Embryonic facial prominence (tissue), 1 donor: ENCODE data around the gene SQSTM1.
"Not testable (repeated sequence)": the region's sequence is repeated elsewhere in the genome, so short reads cannot be mapped to it uniquely, and the experiment has no call there.

Source experiments
- DNase-seq: peaks from one replicate; pipeline ENCODE4 v3.0.0-alpha.2; 2016; ENCODE audit errors: extremely low spot score

Gene SQSTM1

DNA sequence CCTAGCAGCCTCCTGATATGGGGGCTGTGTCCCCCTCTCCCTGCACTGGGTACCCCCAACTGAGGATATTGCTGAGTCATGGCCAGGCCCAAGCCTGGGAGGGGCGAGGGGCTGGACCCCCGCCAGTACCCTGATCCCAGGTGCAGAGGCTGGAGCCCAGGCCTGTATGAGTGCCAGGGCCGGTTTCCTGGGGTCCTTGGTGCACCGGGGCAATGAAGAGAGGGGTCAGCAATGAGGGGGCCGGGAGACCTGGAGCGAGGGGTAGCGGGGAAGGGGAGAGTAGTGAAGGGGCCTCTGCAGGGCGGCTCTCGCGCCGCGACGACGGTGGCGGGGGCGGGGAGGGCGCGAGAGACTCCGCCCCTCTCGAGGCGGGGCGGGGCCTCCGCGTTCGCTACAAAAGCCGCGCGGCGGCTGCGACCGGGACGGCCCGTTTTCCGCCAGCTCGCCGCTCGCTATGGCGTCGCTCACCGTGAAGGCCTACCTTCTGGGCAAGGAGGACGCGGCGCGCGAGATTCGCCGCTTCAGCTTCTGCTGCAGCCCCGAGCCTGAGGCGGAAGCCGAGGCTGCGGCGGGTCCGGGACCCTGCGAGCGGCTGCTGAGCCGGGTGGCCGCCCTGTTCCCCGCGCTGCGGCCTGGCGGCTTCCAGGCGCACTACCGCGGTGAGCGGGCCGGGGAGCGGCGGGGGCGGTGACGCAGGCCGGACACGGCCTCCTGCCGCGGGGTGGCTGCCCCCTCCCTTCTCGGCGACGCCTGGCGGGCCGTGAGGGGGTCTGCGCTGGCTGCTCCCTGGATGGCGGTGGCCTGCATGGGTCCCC is at the start of gene SQSTM1:
Gene SQSTM1 (plus strand): TSS at position 423 of the 815 bp plus-strand sequence. CDS start 32 bp downstream, at position 455.
- peak; percentile 53 for DNase-seq

DNA sequence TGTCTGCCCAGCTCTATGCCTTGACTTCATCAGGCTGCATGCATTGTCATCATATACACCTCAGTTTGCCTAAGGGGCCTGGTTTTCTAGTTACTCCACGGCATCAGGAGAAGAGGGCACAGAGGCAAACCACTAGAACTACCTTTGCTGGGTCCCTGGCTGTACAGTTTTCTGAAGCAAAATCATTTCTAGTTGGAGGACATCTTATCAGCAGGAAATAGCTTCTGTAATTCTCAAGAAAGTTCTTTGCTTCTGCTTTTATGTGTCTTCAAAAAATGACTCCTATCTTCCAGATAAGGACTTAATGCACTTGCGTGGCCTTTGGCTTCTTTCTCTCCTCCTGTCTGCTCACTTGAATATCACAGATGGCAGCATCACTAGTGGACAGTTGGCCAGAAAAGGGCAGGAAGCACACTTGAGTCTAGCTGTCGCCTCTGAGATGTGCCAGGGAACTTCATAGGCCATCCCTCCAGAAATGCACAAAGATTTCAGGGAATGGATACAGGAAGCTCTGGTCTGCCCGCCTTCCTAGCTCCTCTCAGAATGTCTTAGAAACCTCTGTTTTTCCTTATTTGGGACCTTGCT is 49.3 kb upstream of the SQSTM1 start:
- no peak for DNase-seq

- DNase-seq: no peak
Measured at GRCh38 chr5:179772351-179772750, 48.4 kb upstream of the SQSTM1 start.

DNA sequence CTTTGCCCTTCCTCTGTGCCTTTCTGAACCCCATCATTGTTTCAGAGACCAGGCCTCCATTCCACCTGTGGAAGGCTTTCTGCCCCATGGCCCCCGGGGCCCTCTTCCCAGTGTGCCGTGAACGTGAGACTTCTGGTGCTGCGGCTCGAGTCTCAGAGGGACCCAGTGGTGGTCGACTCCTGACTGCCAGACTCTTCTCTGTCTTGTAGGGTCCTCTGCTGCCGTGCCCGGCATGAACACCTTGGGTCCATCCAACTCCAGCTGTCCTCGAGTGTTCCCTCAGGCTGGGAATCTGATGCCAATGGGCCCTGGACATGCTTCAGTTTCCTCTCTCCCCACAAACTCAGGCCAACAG is 47.0 kb upstream of the SQSTM1 start:
- no peak for DNase-seq

GRCh38 chr5:179774442-179774841 is 46.3 kb upstream of the SQSTM1 start:
- no peak for DNase-seq

- DNase-seq: no peak
Measured at GRCh38 chr5:179776411-179776938, 44.2 kb upstream of the SQSTM1 start.

GRCh38 chr5:179777456-179777855 is 43.2 kb upstream of the SQSTM1 start:
- DNase-seq: no peak

DNA sequence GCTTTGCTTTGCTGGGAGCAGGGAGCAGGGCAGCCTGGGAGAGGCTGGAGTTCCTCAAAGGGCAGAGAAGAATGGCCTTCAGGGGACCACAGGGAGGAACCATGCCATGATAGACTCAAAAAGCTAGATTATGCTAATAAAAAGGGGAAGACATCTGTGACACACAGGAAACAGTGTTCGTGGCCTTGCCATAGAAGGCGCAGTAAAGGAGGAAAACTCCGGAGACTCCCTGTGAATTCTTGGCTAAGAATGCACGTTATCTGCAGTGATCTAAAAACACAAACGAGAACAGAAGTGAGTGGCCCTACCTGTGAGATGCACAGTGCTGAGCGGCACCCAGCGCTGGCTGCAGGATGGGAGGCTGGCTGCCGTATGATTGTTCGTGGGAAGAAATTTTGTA is 42.8 kb upstream of the SQSTM1 start:
- DNase-seq: no peak

GRCh38 chr5:179778591-179778990 is 42.1 kb upstream of the SQSTM1 start:
- DNase-seq: no peak

DNA sequence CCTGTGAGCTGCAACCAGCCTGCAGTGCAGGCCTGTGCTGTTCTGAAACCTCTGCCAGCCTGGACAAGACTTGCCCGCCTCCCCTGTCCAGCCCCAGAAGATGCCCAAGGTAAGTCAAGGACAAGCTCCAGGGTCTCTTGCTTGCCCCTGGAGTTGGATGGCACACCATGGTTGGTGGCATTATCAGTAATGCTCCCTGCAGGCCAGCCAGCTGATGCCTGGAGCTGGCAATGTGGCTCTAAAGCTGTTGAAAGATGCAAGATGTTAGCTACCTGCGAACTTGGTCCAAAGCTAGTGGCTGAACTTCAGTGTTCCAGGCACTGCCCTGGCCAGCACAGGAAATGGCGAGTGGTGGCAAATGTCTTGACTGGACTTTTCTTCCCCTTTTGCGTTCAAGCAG is 40.9 kb upstream of the SQSTM1 start:
- no peak for DNase-seq

DNA sequence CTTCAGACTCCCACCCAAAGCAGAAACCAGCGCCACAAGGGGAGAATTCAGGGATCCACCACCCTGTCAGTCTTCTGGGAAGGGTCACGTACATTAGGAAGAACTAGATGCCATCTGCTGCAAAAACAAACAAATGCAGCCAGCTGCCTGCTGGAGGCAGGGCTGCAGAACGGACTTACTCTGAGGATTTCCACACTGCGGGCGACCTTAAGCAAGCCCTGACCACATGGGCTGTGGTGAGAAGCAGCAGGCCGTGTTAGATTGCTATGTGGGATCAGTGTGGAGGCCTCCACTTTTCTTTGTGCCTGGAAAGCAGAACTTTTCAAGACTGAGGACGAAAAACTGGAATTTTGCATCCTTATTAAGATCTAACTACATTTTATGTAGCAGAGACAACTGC is 40.3 kb upstream of the SQSTM1 start:
- no peak for DNase-seq

DNA sequence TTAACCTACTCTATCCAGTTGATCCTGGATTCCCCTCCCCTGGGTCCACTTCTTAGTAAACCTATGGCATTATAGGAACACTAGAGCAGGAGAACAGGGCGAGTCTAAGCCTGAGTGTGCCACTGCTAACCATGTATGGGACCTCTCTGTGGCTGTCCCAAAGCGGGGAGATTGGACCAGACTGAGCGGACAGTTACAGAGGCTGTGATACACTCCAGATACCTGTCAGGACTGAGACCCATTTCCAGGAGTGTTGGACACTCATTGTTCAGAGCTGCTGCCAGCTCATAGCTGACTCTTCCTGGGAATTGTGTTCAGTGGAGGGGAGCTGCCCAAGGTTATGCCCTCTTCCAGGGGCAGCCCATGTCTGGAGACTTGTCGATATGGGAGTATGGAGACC is 38.9 kb upstream of the SQSTM1 start:
- DNase-seq: no peak

GRCh38 chr5:179783128-179783527 is 37.6 kb upstream of the SQSTM1 start:
- DNase-seq: no peak

GRCh38 chr5:179786861-179787260 is 33.8 kb upstream of the SQSTM1 start:
- no peak for DNase-seq

DNA sequence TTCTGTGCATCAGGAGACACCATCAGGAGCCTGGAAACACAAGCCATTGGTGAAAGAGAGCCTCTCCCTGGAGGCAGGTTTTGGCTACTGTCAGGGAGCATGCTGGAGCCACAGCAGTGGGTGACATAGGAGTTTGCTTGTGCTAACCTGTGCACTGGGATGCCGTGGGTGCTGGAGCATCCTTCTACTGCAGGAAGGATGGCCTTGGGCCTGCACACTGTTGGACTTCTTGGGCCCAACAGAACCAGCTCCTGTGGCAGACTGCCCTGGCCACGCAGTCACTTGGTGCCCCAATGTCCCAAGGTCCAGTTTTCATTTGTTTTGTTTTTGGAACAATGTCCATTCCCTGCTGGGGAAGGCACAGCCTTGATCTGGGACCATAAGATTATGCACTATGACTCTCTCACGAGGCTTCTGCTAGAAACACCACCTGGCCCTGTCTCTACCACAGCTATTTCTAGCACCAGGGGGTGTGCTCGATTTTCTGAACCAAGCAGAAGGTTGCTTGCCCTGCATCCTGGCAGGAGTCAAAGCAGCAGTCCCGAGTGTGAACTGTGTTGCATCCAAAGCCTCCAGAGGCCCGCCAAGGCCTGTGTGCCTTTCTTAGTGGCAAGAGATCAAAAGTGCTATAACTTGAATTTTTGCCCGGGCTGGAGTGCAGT is 32.4 kb upstream of the SQSTM1 start:
- no peak for DNase-seq

- not testable (repeated sequence) for DNase-seq
Measured at GRCh38 chr5:179789278-179789677, 31.4 kb upstream of the SQSTM1 start.

GRCh38 chr5:179791881-179792611 is 28.7 kb upstream of the SQSTM1 start:
- DNase-seq: no peak

GRCh38 chr5:179792612-179793467 is 27.9 kb upstream of the SQSTM1 start:
- DNase-seq: no peak

GRCh38 chr5:179793468-179794139 is 27.1 kb upstream of the SQSTM1 start, which contains the start of gene LTC4S:
TSS of gene LTC4S (plus strand) at chr5:179793986. CDS start at chr5:179794081, 95 bp downstream.
- DNase-seq: no peak

DNA sequence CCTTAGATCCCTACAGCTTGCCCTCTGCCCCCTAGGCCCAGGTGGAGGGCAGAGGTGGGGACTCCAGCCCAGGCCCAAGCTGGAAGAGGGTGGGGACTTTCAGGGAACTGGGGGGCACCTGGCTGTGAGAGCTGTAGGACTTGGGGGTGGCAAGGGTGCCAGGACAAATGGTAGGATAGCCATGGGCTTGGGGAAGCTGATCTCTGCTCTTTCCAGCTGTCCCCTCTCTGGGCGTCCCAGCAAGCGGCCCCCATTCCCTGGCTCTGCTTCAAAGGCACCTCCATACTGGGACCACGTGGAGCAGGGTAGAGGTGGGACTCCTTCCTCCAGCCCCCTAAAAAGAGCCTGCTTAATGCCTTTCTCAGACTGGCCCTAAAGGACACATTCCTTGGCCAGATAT is 26.5 kb upstream of the SQSTM1 start:
- DNase-seq: no peak
